ENCODE measurements around the gene INPP5D.
A peak's percentile ranks its signal among the peaks of the same experiment; 100 is the strongest.
"Not testable (repeated sequence)": the region's sequence is repeated elsewhere in the genome, so short reads cannot be mapped to it uniquely, and the experiment has no call there.

Gene INPP5D

GRCh38 chr2:233119123-233119522 lies 59.0 kb downstream of the INPP5D start:
- no peak for DNase-seq

GRCh38 chr2:233119806-233120205 lies 59.7 kb downstream of the INPP5D start:
- no peak for DNase-seq

- DNase-seq, result no peak
Observed at GRCh38 chr2:233120459-233120858, 60.3 kb downstream of the INPP5D start.

GRCh38 chr2:233121856-233122255 lies 61.7 kb downstream of the INPP5D start:
- no peak for DNase-seq

GRCh38 chr2:233122541-233122940 lies 62.4 kb downstream of the INPP5D start:
- no peak for DNase-seq

GRCh38 chr2:233123576-233123975 lies 63.4 kb downstream of the INPP5D start:
- DNase-seq, result not testable (repeated sequence)

GRCh38 chr2:233124421-233125080 lies 64.4 kb downstream of the INPP5D start:
- no peak for DNase-seq

GRCh38 chr2:233125455-233126065 lies 65.4 kb downstream of the INPP5D start:
- DNase-seq, result no peak

- no peak for DNase-seq
Observed at GRCh38 chr2:233129351-233129978, 69.3 kb downstream of the INPP5D start.

- DNase-seq, result no peak
Observed at GRCh38 chr2:233130024-233130423, 69.9 kb downstream of the INPP5D start.

GRCh38 chr2:233130481-233131020 lies 70.4 kb downstream of the INPP5D start:
- DNase-seq, result peak; percentile 30

GRCh38 chr2:233131936-233132720 lies 72.0 kb downstream of the INPP5D start:
- peak; percentile 40 for DNase-seq

GRCh38 chr2:233133239-233133638 lies 73.1 kb downstream of the INPP5D start:
- DNase-seq, result no peak

GRCh38 chr2:233135421-233135820 lies 75.3 kb downstream of the INPP5D start:
- DNase-seq, result no peak

GRCh38 chr2:233137040-233137439 lies 76.9 kb downstream of the INPP5D start:
- no peak for DNase-seq

- no peak for DNase-seq
Observed at GRCh38 chr2:233140077-233140585, 80.0 kb downstream of the INPP5D start.

GRCh38 chr2:233140978-233141377 lies 80.8 kb downstream of the INPP5D start:
- DNase-seq, result no peak

GRCh38 chr2:233141901-233142300 lies 81.8 kb downstream of the INPP5D start:
- DNase-seq, result no peak

- DNase-seq, result no peak
Observed at GRCh38 chr2:233142355-233142897, 82.3 kb downstream of the INPP5D start.

GRCh38 chr2:233143700-233144331 lies 83.7 kb downstream of the INPP5D start:
- DNase-seq, result no peak

GRCh38 chr2:233145726-233146125 lies 85.6 kb downstream of the INPP5D start:
- no peak for DNase-seq

GRCh38 chr2:233146194-233146593 lies 86.1 kb downstream of the INPP5D start:
- DNase-seq, result no peak
